HG02852 (cell line): ENCODE data around the gene PEX10.

ENCODE experiments used
- ATAC-seq: cut with Tn5 transposase; IDR thresholded peaks from one replicate; pipeline ENCODE4 v1.9.1; 2021; ENCODE audit warnings: mild to moderate bottlenecking, moderate library complexity; ENCODE audit not compliant: unreplicated experiment

The PEX10 gene

DNA sequence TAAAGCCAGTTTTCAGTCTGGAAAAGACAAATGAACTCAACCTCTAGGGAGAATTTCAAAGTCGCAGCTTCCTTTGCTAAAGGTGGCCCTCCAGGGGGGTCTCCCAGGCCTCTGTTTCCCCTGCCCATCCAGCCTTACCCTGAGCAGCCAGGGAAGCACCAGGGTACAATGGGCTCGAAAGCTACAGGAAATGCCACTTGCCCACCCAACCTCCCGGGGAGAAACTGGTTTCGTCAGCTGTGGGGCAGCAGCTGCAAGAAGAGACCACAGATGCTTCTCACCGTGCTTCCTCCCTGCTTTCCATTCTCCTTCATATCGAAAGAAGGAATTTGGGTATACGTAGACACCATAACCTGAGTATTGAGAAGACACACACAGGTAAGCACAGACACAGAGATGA, 22.7 kb downstream of the PEX10 start:
- no peak for ATAC-seq

GRCh38 chr1:2388004-2388913, 24.1 kb downstream of the PEX10 start:
- no peak for ATAC-seq

DNA sequence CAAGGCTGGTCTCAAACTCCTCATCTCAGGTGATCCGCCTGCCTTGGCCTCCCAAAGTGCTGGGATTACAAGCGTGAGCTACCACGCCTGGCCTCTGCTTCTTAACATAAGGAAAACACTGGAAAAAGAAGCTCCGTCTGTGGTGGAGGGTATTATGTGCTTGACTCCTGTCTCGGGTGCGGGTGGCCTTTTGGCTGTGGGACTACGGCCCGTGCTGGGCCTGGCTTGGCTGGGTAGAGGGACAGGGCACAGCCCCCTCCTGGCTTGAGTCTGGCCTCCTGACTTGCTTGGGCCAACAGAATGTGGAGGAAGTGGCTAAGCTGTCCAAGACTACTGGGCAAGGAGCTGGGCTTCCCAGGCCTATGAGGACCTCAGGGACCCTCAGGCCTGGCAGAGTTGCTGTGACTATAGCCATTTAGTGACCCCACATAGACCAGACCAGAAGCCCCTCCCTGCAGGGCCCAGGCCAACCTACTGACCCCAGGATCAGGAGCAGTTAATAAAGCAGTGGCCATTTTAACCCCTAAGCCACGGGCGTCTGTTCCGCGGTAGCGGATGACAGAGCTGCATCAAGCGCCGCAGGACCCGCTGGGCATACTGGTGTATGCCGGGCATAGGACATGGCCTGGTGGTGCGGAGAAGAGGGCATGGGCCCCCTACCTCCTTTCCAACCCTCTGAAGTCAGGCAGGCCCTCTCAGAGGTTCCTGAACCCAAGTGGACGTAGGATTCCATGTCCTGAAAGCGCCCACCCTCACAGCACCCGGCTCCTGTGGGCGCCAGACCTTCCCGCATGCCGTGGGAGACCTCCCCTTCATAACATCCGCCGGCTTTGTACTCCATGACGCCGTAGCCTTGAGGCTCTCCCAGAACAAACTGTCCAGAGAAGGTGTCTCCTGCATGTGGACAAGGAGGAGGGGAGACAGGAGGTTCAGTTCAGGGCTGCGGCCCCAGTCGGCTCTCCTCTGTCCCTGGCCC, 25.4 kb downstream of the PEX10 start:
- ATAC-seq = no peak

- no peak for ATAC-seq
These were observed 26.6 kb downstream of the PEX10 start for GRCh38 chr1:2385606-2386280.

GRCh38 chr1:2384941-2385481, 27.4 kb downstream of the PEX10 start:
- no peak for ATAC-seq

GRCh38 chr1:2384130-2384860, 28.1 kb downstream of the PEX10 start:
- ATAC-seq = no peak

DNA sequence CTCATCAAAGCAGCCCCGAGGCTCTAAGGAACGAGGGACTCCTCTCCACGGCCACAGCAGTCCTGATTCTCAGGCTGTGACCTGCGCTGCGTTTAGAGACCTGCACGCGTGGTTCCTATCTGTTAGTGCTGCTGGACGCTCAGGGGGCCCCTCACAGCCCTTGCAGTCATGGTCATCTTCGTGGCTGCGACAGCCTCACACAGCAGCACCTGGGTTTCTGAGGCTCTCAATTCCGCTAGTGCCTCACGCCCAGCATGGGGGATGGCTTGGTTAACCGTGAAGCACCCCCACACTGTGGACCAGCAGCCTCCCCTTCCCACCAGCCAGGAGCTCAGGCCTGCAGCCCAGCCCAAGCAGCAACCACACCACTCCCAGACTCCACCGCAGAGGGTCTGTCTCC, 28.8 kb downstream of the PEX10 start:
- no peak for ATAC-seq

GRCh38 chr1:2382621-2383361, 29.6 kb downstream of the PEX10 start:
- ATAC-seq = no peak

- ATAC-seq = no peak
These were observed 30.4 kb downstream of the PEX10 start for GRCh38 chr1:2381741-2382620.

GRCh38 chr1:2380816-2381591, 31.4 kb downstream of the PEX10 start:
- no peak for ATAC-seq

DNA sequence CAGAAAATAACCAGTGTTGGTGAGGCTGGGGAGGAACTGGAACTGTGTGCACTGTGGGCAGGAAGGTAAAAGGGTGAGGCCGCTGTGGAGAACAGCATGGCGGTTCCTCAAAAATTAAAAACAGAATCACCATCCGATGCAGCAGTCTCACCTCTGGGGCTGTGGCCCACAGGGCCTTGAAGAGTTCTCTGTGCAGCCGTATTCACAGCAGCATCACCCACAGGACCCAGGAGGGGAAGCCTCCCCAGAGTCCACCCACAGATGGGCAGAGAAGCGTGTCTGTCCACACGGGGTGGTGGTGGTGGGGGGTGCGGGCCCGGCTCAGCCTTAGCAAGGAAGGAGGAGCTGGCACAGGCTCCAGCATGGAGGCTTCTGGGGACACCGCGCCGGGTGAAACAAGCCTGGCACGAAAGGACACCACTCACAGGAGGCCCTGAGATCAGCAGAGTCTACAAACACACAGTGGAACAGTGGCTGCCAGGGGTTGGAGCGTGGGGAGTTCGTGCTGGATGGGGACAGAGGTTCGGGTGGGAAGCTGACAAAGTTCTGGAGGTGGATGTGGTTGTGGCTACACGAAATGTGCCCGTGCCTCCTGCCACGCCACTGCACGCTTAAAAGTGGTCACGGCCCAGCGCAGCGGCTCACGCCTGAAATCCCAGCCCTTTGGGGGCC, 32.5 kb downstream of the PEX10 start:
- ATAC-seq = no peak

- no peak for ATAC-seq
These were observed 33.2 kb downstream of the PEX10 start for GRCh38 chr1:2378956-2379732.

DNA sequence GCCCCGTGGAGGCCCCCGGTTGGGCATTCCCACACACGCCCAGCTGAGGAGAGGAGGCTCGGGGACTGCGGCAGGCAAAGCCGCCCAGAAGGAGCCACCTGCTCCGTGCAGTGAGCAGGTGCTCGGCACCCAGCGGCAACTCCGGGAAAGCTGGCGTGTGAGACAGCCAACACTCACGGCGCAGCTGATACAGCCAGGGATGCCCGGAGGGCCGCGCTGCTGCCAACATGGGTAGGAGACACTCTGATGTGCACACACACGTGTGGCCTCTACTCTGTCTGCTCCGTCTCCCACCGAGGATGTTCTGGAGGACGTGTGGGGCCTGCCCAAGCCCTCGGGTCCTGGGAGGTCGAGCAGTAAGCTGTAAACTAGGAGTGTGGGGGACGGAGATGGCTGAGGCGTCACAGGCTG, 33.9 kb downstream of the PEX10 start:
- no peak for ATAC-seq

GRCh38 chr1:2377751-2378440, 34.5 kb downstream of the PEX10 start:
- no peak for ATAC-seq

DNA sequence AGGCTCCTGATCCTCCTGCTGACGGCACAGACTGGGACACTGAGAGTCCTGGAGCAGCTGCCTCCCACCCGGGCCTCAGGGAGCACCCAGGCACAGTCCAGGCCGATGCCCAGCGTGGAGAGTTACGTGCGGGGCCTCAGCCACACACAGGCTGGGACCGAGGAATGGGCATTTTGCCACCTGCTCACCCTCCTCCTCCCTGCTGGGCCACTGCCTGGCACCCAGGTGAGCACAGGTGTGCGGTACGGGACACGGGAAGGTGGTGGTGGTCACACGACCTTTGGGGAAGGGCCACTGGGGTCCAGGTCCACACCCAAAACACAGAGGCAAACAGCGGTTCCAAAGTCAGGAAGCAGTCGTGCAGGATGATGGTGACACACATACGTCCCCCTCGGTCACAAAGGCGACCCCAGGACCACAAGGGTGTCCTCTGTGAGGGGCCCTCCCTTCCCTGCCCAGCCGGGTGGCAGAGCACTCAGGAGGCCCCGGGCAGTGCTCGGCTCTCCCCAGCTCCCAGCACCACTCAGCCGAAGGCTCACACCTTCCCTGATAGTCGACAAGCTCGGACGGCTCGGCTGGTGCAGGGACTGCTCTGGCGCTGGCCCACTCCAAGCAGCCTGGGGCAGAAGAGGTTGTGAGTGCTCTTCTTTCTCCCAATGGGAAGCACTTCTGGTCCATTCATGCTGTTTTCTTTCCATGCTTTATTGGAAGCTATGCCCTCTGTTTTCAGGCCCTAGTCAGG, 35.3 kb downstream of the PEX10 start:
- ATAC-seq = no peak
